ENCODE results near the gene LMF1. TPM values are rescaled to one million over a fixed set of nuclear protein-coding genes. Genes with fewer than 3 reads are reported as not detected.

Gene LMF1
- total RNA-seq, 1 experiment from 2014 or later, result 29.9 TPM

GRCh38 chr16:882256-882655 is 88.5 kb downstream of the LMF1 start:
- DNase-seq (ENCODE audit: low read depth), result no peak

DNA sequence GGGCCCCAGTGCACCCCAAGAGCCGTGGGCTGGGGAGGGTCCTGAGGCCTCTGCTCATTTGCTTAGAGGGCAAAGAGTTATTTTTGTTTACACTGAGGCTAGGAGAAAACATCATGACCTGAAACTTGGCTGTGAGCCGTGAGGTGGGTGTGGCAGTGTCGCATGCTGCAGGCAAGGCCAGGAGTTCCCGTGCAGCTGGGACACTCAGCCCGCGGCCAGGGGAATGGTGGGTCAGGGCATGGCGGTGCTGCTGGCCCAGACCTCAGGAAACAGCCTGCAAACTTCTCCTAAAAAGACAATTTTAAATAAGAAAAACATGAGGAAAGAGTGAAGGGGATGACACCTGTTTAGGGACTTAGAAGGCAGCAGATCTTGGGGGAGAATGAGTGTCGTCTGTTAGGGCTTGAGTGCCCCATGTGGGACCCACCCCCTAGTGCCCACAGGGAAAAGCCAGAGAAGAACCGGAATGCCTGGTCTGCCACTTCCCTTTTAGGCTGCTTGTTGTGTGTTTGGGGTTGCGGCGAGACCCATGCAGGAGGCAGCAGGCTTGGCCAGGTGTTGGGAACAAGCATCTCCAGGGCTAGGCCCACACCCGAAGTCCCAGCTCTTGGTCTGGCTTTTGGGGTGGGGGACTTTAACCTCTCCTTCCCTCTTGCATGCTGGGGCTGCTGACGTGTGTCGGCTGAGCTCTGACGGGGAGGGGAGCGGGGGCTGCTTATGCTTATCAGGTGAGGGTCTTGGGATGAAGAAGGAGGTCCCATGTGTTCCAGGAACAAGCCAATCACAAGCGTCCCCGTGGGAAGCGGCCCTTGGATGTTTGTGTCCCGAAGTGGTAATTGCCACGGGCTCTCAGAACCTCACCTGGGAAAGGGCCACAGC is 89.3 kb downstream of the LMF1 start:
- DNase-seq (ENCODE audit: low read depth), result no peak

- no peak for DNase-seq (ENCODE audit: low read depth)
Observed at GRCh38 chr16:880471-881171, 90.2 kb downstream of the LMF1 start.

- DNase-seq (ENCODE audit: low read depth), result no peak
Observed at GRCh38 chr16:879986-880385, 90.8 kb downstream of the LMF1 start.

GRCh38 chr16:879461-879861 is 91.3 kb downstream of the LMF1 start:
- DNase-seq (ENCODE audit: low read depth), result no peak

DNA sequence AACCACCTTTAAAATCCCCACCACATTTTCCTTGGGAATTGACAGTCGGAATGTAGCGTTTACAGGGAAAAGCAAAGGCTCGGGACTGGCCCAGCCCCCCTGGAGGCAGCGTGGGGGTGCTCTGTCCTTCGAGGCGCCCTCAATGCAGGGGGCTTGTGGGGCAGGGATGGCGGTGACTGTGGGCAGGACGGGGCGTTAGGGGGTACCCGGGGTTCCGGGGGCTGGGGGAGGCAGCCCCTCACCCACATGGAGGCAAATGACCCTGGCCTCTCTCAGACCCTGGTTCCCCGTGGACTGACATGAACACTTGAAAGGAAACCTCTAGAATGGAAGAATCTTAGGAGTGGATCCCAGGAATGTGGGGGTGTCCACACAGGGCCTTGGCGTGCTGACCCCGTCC is 91.9 kb downstream of the LMF1 start:
- DNase-seq (ENCODE audit: low read depth), result no peak

DNA sequence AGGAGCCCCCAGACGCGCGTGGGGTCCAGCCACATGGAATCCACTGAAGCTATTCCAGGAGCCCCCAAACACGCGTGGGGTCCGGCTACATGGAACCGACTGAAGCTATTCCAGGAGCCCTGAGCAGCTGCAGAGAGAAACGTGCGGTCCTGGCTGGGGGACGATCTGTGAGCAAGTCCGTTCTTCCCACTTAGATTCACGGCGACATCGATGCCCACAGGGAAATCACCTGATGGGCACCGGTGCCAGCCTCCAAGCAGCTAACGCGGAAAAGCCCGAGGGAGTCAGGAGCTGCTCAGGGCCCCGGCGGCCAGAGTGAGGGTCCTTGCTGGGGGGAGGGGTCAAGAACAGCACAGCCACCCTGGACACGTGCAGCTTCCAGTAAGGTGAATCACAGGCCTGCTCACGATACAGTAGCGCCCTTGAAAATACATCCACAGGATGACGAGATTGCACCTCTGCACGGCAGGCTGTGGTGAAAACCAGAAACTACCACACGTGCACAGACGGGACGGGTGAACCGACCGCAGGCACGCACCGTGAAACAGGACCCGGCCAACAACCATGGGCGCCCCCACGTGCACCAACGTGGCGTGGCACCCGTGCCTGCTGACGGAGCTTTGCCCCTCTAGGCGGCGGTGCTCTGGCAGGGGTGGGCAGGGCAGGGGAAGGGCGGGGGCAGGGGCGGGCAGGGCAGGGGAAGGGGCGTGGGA is 92.6 kb downstream of the LMF1 start:
- no peak for DNase-seq (ENCODE audit: low read depth)

DNA sequence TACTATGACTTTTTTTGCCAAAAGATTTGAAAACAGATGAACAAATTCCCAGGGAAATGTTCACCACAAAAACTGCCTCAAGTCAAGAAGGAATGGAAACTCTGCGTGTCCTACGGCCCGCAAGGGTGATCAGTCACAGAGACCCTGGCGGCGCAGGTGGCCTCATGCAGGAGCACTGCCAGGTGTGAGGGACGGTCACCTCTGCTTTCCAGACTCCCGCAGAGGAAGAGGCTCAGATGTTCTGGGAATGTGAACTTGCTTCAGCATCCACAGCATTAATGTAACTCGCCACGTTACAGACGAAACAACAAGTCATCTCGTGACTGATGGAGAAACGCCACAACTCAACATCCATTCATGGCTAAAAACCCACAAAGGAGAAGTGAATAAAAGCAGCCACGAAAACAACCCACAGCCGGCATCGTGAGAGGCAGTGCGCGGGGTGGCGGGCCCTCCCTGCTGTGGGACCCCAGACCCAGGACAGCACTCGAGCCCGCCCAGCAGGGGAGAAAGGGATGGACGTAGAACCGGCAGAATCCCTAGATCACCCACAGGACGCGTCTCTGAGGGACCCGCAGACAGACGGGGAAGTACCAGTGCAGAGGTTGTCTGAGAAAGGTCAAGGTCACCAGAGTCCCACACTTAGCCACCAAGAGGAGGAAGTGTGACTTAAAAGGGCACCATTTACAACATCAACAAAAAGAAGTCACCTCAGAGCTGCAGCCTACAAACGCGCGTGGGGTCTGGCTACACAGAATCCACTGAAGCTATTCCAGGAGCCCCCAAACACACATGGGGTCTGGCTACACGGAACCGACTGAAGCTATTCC is 93.3 kb downstream of the LMF1 start:
- DNase-seq (ENCODE audit: low read depth), result no peak

GRCh38 chr16:876523-877241 is 94.1 kb downstream of the LMF1 start:
- DNase-seq (ENCODE audit: low read depth), result no peak

DNA sequence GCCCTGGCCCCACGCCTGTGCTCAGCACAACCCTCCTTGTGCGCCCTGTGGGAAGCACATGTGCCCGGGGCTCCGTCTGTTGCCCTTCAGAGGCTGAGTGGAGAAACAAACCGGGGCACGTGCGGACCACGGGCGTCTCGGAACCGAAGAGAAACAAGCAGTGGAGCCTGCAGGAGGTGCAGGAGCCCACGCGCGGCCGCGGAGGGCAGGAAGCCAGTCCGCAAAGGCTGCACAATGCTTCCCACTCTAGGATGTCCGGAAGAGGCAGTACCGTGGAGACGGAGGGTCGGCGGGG is 94.8 kb downstream of the LMF1 start:
- no peak for DNase-seq (ENCODE audit: low read depth)

- DNase-seq (ENCODE audit: low read depth), result no peak
Observed at GRCh38 chr16:875182-876040, 95.4 kb downstream of the LMF1 start.

DNA sequence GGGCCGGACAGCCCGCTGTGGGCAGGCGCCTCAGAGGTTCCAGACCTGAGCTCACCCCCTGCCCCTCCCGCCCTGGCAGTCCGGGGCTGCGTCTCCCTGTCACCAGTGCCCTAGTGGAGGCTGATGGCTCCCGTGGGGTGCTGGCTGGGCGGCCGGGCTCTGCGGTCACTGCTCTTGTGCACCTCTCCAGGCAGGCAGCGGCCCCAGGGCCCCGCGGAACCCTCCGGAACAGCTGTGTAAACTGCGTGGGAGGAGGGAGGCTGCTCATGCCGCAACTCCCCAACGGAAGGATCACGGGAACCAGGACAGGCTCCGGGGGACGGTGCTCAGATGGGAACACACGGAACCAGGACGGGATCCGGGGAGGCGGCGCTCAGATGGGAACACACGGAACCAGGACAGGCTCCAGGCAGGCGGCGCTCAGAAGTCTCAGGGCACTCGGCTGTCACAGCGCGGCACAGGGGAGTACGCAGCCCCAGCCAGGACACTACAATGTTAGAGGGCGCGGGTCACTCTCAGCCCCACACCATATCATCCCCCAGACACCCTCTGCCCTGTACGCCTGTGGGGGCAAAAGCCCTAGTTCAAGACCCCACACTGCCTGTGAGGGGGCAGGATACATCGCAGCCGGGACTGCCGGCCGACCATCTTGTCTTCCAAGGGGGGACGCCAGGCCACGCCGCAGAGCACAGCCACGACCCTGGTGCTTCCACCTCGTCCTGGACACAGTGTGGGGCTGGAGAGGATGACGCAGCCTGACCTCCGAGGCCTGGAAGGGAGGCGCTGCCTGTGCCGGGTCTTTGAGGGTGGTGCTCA is 96.2 kb downstream of the LMF1 start:
- peak; percentile 79 for DNase-seq (ENCODE audit: low read depth)

DNA sequence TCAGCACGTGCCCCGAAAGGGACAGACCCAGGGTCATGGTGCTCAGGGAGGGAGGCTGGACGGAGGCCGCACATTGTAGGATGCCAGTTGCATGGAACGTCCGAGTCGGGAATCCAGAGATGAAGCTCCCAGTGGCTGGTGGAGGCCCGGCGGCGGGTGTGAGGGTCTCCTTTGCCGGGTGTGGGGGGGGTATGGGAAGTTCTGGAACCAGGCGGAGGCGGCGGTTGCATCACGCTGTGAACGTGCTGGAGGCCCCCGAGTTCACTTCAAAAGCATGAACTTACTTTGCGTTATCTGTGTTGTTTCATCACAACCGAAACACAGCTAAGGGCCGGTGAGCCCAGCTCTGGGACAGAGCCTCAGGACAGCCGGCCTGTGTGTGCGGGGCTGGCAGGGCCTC is 96.9 kb downstream of the LMF1 start:
- no peak for DNase-seq (ENCODE audit: low read depth)

- DNase-seq (ENCODE audit: low read depth), result no peak
Observed at GRCh38 chr16:873243-873661, 97.5 kb downstream of the LMF1 start.

GRCh38 chr16:872436-873242 is 98.1 kb downstream of the LMF1 start:
- DNase-seq (ENCODE audit: low read depth), result no peak

- DNase-seq (ENCODE audit: low read depth), result no peak
Observed at GRCh38 chr16:871562-872345, 99.0 kb downstream of the LMF1 start.

DNA sequence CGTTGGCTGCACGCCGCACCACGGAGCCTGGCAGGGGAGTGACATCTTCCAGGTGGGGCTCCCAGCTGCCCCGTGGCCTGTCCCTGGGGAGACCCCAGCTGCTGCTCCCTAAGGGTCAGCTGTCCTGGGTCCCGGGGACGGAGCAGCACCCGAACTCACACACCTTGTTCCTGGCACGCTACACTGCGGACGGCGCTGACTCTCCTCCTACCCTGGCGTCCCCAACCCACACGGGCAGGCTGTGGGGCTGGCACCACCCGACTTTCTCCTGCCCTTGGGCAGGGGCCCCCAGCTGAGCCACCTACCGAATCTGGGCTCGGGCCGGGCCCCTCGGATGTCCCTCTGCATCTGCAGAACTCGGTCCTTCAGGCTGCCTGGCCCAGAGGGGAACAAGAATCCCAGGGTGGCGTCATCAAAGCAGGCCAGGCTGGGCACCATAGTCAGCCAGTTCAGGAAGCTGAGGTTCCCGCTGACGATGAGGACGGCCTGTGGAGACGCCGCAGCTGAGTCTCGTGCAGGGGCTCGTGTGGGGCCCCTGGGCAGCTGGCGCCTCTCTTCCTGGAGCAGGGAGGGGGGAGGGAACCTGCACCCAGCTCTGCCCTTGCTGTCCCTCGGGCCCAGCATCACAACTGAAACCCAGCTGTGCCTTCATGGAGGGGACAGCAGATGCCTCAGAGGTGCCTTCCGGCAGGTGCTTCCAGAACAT is 99.8 kb downstream of the LMF1 start:
- no peak for DNase-seq (ENCODE audit: low read depth)

Data from LHCN-M2 (cell line).